ENCODE measurements around the gene ALK. TPM values are rescaled to one million over a fixed set of nuclear protein-coding genes. Genes with fewer than 3 reads are reported as not detected.

ALK gene
- total RNA-seq, 1 experiment from 2014 or later: not detected

- DNase-seq (ENCODE audit: low spot score): no peak
Observed at GRCh38 chr2:29162204-29162928, 759.0 kb downstream of the ALK start.

GRCh38 chr2:29160184-29160583 lies 761.2 kb downstream of the ALK start:
- DNase-seq (ENCODE audit: low spot score): no peak

GRCh38 chr2:29159125-29159524 lies 762.3 kb downstream of the ALK start:
- DNase-seq (ENCODE audit: low spot score): no peak

- no peak for DNase-seq (ENCODE audit: low spot score)
Observed at GRCh38 chr2:29157131-29157530, 764.3 kb downstream of the ALK start.

GRCh38 chr2:29155578-29155977 lies 765.8 kb downstream of the ALK start:
- no peak for DNase-seq (ENCODE audit: low spot score)

- no peak for DNase-seq (ENCODE audit: low spot score)
Observed at GRCh38 chr2:29154610-29155009, 766.8 kb downstream of the ALK start.

- DNase-seq (ENCODE audit: low spot score): no peak
Observed at GRCh38 chr2:29147963-29148362, 773.4 kb downstream of the ALK start.

GRCh38 chr2:29146197-29146596 lies 775.2 kb downstream of the ALK start:
- DNase-seq (ENCODE audit: low spot score): peak; percentile 55

GRCh38 chr2:29143657-29144056 lies 777.7 kb downstream of the ALK start:
- DNase-seq (ENCODE audit: low spot score): no peak

Small RNA genes lying within 50 kb of the gene (small RNA-seq; reads per million reads assigned to genes)
- not detected for gene RN7SL516P

Other genes with a start within 250 kb of the ALK start
- 13.7 and 14.8 TPM in 2 replicates for gene YPEL5, start 225.4 kb upstream of the ALK start, total RNA-seq (2014; rRNA removed; shearing (Covaris generic))